Esophagus squamous epithelium (tissue), 4 donors: ENCODE measurements around the gene PRKG1.

Source experiments
- CTCF ChIP-seq, 6 experiments: fragments of 450-650 bp in 4 of 6; fragments of 200-600 bp in 2 of 6; sonication (generic) in 2 of 6; IDR thresholded peaks; one replicate each; pipeline ENCODE4 v1.5.1; 2016 to 2019; ENCODE audit warnings: antibody characterized with exemption in 6 of 6, mild to moderate bottlenecking in 4 of 6, moderate library complexity in 4 of 6
- POLR2A ChIP-seq, 4 donors: fragments of 450-650 bp; IDR thresholded peaks; one replicate each; pipeline ENCODE4 v1.6.1; 2017; ENCODE audit warnings: antibody characterized with exemption in 4 of 4, mild to moderate bottlenecking in 4 of 4, moderate library complexity in 3 of 4

GRCh38 chr10:52105301-52105700 lies 1031.0 kb downstream of the PRKG1 start:
- TF ChIP-seq CTCF (IDR thresholded peaks at IDR 0.05) (no peak), POLR2A (IDR thresholded peaks at IDR 0.05) (no peak)
